ACC112 (cell line): ENCODE data around the gene ANAPC1.
"Not testable (repeated sequence)": the region's sequence is repeated elsewhere in the genome, so short reads cannot be mapped to it uniquely, and the experiment has no call there.

Experiments
- H2AFZ ChIP-seq: fragments of 200-600 bp; sonication (generic); one replicate; pipeline ENCODE4 v1.6.0; 2017; ENCODE audit warnings: antibody characterized with exemption, low read length; ENCODE audit not compliant: unreplicated experiment
- H3K27ac ChIP-seq: fragments of 200-600 bp; sonication (generic); 2 replicates; pipeline ENCODE4 v1.5.1; 2014; ENCODE audit warnings: low read depth, mild to moderate bottlenecking, antibody characterized with exemption, low read length, moderate library complexity
- H3K27me3 ChIP-seq: fragments of 200-600 bp; sonication (generic); 2 replicates; pipeline ENCODE4 v1.6.1; 2014; ENCODE audit warnings: mild to moderate bottlenecking, antibody characterized with exemption, low read length, moderate library complexity, mixed read lengths; ENCODE audit not compliant: insufficient read depth
- H3K36me3 ChIP-seq: fragments of 200-600 bp; sonication (generic); 2 replicates; pipeline ENCODE4 v1.6.1; 2016; ENCODE audit warnings: mild to moderate bottlenecking, antibody characterized with exemption, low read length, moderate library complexity, mixed read lengths; ENCODE audit not compliant: insufficient read depth
- H3K4me1 ChIP-seq: fragments of 200-600 bp; sonication (generic); one replicate; pipeline ENCODE4 v1.6.1; 2016; ENCODE audit warnings: low read length, mixed read lengths; ENCODE audit not compliant: insufficient read depth, unreplicated experiment, control insufficient read depth
- H3K4me3 ChIP-seq: fragments of 200-600 bp; sonication (generic); 2 replicates; pipeline ENCODE4 v1.5.1; 2014; ENCODE audit warnings: mild to moderate bottlenecking, low read depth, low read length
- H3K79me2 ChIP-seq: fragments of 200-600 bp; sonication (generic); one replicate; pipeline ENCODE4 v1.6.0; 2016; ENCODE audit warnings: low read length; ENCODE audit not compliant: control insufficient read depth, unreplicated experiment, insufficient read depth

The ANAPC1 gene

DNA sequence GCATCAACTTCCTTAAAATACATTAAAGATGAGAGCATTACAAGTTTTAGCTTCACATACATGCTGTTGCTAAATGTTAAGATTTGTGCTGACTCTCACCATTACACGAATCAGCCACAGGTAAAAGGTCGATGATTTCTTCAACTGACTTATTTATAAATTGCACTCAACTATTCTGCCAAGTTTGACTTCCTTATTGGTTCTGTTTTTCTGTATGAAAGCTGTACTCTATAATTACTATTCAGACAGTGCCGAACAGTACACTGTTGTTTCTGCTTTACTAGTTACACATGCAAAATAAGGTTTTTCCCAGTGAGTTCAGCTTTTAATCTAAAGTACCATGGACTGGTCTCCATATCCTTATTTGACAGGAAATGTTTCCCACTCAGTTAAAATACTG is 18.9 kb downstream of the ANAPC1 start:
- H2AFZ ChIP-seq, H3K27ac ChIP-seq, H3K79me2 ChIP-seq, H3K27me3 ChIP-seq, H3K4me3 ChIP-seq, H3K36me3 ChIP-seq, H3K4me1 ChIP-seq: not testable (repeated sequence)

- H3K4me3 ChIP-seq, H3K79me2 ChIP-seq, H3K36me3 ChIP-seq, H3K4me1 ChIP-seq, H2AFZ ChIP-seq, H3K27me3 ChIP-seq, H3K27ac ChIP-seq: not testable (repeated sequence)
Observed at GRCh38 chr2:111860005-111860404, 24.0 kb downstream of the ANAPC1 start.

GRCh38 chr2:111852544-111852943 is 31.4 kb downstream of the ANAPC1 start:
- H3K27me3 ChIP-seq, H3K4me3 ChIP-seq, H3K79me2 ChIP-seq, H3K36me3 ChIP-seq, H3K27ac ChIP-seq, H2AFZ ChIP-seq, H3K4me1 ChIP-seq: not testable (repeated sequence)

DNA sequence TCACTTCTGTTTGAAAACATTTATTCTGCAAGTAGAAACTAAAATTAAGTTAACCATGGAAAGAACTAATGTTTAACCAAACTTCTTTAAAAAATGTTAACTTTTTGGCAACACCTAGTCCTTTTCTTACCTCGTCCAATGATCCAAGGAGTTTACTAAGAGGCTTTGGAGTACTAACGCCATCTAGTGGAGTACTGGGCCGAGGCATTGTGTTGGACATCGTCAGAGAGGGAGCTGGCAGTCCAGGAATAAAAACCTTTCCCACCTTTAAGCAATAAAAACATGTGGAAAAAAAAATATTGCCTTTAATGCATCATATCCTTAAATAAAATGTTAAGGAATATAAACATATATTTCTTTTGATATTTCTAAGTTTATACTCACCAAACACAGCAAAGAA is 33.3 kb downstream of the ANAPC1 start:
- not testable (repeated sequence) for H3K27me3 ChIP-seq, H3K36me3 ChIP-seq, H3K4me3 ChIP-seq, H2AFZ ChIP-seq, H3K4me1 ChIP-seq, H3K27ac ChIP-seq, H3K79me2 ChIP-seq

DNA sequence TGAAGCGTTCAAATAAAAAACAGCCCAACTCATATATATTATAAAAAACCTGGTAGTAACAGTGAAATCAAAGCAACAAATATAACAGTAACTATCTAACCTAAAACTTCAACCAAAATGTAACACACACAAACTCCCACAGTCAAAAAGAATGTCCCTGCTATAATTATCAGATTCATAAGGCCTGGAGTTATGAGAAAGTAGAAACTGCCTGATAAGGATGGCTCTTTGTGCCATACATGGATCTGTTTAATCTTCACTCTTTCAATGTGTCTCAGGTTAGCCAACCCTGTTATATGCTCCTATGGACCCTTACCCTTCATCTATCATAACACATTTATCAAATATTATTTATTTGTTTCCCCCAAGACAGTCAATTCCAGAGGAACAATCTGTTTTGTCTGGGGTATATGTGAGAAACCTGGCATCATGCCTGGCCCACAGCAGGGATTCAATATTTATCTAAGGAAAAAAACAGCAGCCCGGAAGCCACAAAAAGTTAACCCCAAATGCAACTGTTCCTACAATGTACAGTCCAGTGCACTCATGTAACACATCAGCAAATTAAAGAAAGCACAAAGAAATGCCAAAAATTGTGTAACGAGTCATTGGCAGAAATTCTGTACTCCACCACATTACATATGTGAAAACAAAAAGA is 44.2 kb downstream of the ANAPC1 start:
- not testable (repeated sequence) for H3K79me2 ChIP-seq, H3K4me3 ChIP-seq, H3K27me3 ChIP-seq, H3K27ac ChIP-seq, H2AFZ ChIP-seq, H3K36me3 ChIP-seq
- H3K4me1 ChIP-seq: peaks cover 10% of the 10 kb centered on the region

DNA sequence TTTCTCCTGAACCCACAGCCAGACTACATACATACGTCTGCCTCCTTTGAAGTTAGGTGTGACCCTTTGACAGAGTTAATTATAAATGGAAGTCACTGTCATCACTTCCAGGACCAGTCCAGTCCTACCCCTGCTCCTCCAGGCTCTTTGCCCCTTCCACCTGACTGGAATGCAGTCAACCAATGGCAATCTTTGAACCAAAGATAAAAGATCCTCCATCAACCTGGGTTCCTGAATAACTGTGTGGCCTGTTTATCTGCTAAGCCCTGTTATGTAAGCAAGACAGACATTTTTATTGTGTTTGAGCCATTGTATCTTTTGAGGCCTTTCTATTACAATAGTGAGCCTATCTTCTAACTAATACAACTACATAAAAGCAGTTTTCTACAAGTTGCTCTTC is 45.0 kb downstream of the ANAPC1 start:
- not testable (repeated sequence) for H3K27ac ChIP-seq, H3K4me3 ChIP-seq, H3K27me3 ChIP-seq, H3K36me3 ChIP-seq, H3K79me2 ChIP-seq, H2AFZ ChIP-seq
- peaks cover 10% of the 10 kb centered on the region for H3K4me1 ChIP-seq

DNA sequence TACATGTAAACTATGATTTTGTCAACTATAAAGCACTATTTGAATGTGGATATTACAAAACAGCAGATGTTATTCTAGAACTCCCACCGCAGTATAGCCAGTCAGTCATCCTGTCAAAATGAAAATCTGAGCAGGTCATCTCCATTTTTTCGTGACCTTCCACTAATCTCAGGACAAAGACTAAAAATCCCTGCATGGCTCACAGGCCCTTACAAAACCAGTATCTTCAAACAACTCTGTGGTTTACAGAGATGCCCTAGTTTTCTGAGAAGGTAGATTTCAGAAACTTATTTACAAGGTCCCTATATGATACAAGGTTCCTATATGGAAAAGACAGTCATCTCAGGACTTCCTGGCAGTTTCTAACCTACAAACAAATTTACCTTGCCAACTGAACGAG is 49.8 kb downstream of the ANAPC1 start:
- H3K27ac ChIP-seq, H3K4me3 ChIP-seq, H2AFZ ChIP-seq, H3K4me1 ChIP-seq, H3K36me3 ChIP-seq, H3K79me2 ChIP-seq, H3K27me3 ChIP-seq: not testable (repeated sequence)

GRCh38 chr2:111830479-111830878 is 53.5 kb downstream of the ANAPC1 start:
- H3K27me3 ChIP-seq, H3K79me2 ChIP-seq, H3K4me1 ChIP-seq, H3K27ac ChIP-seq, H3K36me3 ChIP-seq, H3K4me3 ChIP-seq, H2AFZ ChIP-seq: not testable (repeated sequence)

DNA sequence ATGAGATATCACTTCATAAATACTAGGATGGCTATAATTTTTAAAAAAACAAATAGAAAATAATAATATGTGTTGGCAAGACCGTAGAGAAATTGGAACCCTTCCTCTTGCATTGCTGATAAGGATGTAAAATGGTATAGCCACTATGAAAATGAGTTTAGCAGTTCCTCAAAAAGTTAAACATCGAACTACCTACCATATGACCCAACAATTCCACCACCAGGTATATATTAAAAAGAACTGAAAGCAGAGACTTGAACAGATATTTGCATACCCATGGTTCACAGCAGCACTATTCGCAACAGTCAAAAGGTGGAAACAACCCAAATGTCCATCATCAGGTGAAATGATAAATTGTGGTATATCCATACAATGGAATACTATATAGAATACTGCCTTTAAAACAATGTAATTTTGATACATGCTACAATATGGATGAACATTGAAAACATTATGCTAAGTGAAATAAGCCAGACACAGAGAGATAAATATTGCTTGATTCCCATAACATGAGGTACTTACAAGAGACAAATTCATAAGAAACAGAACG is 55.7 kb downstream of the ANAPC1 start:
- H3K36me3 ChIP-seq, H3K4me3 ChIP-seq, H3K79me2 ChIP-seq, H3K27ac ChIP-seq, H2AFZ ChIP-seq, H3K27me3 ChIP-seq, H3K4me1 ChIP-seq: not testable (repeated sequence)

DNA sequence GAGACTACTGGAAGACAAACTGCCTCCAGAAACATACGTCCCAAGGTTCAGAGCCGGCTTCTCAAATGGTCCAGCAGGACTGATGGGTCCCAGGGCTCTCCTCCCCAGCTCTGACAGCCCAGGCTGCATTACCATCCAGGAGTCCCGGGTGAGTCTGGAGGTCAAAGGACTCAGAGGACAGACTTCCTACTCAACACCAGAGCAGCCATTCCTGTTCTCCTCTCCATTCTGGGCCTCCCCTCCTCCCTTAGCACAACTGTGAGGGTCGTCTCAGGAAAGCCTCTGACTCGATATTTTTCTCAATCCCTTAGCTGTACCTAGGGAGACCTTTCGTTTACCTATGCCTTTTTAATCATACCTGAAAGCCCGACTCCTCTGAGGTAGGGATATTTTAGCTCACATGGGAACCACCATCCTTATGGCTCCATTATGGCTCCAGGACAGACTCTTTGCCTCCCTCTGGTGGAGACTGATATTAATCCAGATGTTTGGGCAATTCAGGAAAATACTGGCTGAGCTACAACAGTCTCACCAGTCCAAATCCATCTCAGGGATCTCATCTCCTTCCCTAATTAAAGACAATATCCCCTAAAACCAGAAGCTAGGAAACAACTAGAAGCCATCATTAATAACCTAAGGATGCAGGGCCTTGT is 70.9 kb downstream of the ANAPC1 start:
- H3K79me2 ChIP-seq, H3K27me3 ChIP-seq, H3K36me3 ChIP-seq, H3K27ac ChIP-seq, H3K4me1 ChIP-seq, H3K4me3 ChIP-seq, H2AFZ ChIP-seq: not testable (repeated sequence)

GRCh38 chr2:111790633-111791032 is 93.4 kb downstream of the ANAPC1 start:
- H3K4me1 ChIP-seq, H3K4me3 ChIP-seq, H2AFZ ChIP-seq, H3K79me2 ChIP-seq, H3K27me3 ChIP-seq, H3K27ac ChIP-seq, H3K36me3 ChIP-seq: not testable (repeated sequence)
